GM19328 (cell line): ENCODE measurements around the gene IFFO2.

ENCODE experiments used
- ATAC-seq: cut with Tn5 transposase; IDR thresholded peaks from one replicate; pipeline ENCODE4 v1.9.1; 2021; ENCODE audit warnings: mild to moderate bottlenecking, moderate library complexity; ENCODE audit not compliant: unreplicated experiment

The IFFO2 gene

GRCh38 chr1:18938008-18938706 is 18.3 kb downstream of the IFFO2 start:
- no peak for ATAC-seq

- ATAC-seq = no peak
Measured at GRCh38 chr1:18937539-18937938, 18.9 kb downstream of the IFFO2 start.

GRCh38 chr1:18936814-18937481 is 19.5 kb downstream of the IFFO2 start:
- no peak for ATAC-seq

GRCh38 chr1:18936471-18936813 is 20.0 kb downstream of the IFFO2 start:
- ATAC-seq = no peak

GRCh38 chr1:18934205-18935000 is 22.1 kb downstream of the IFFO2 start:
- ATAC-seq = no peak

GRCh38 chr1:18932879-18933278 is 23.6 kb downstream of the IFFO2 start:
- ATAC-seq = no peak

GRCh38 chr1:18932387-18932786 is 24.1 kb downstream of the IFFO2 start:
- ATAC-seq = no peak

- ATAC-seq = no peak
Measured at GRCh38 chr1:18931730-18932129, 24.7 kb downstream of the IFFO2 start.

- ATAC-seq = no peak
Measured at GRCh38 chr1:18929686-18930085, 26.8 kb downstream of the IFFO2 start.

- no peak for ATAC-seq
Measured at GRCh38 chr1:18928985-18929384, 27.5 kb downstream of the IFFO2 start.

GRCh38 chr1:18928406-18928805 is 28.1 kb downstream of the IFFO2 start:
- no peak for ATAC-seq

- no peak for ATAC-seq
Measured at GRCh38 chr1:18927654-18928272, 28.7 kb downstream of the IFFO2 start.

- no peak for ATAC-seq
Measured at GRCh38 chr1:18927082-18927653, 29.3 kb downstream of the IFFO2 start.

GRCh38 chr1:18926315-18927081 is 30.0 kb downstream of the IFFO2 start:
- ATAC-seq = peak; percentile 60

GRCh38 chr1:18925279-18925678 is 31.2 kb downstream of the IFFO2 start:
- no peak for ATAC-seq

GRCh38 chr1:18924221-18924691 is 32.2 kb downstream of the IFFO2 start:
- ATAC-seq = no peak

GRCh38 chr1:18923756-18924211 is 32.7 kb downstream of the IFFO2 start:
- no peak for ATAC-seq

GRCh38 chr1:18922848-18923755 is 33.4 kb downstream of the IFFO2 start:
- ATAC-seq = no peak

- no peak for ATAC-seq
Measured at GRCh38 chr1:18922319-18922726, 34.2 kb downstream of the IFFO2 start.
